Kidney tubule cell (primary cell): ENCODE results near the gene CUTA.
"Not testable (repeated sequence)": the region's sequence is repeated elsewhere in the genome, so short reads cannot be mapped to it uniquely, and the experiment has no call there.

ENCODE experiments used
- DNase-seq: peaks from one replicate; pipeline ENCODE4 v3.0.0-alpha.2; 2018; ENCODE audit warnings: low spot score

CUTA gene

GRCh38 chr6:33367715-33368025 is 50.2 kb downstream of the CUTA start:
- DNase-seq, result not testable (repeated sequence)

- DNase-seq, result no peak
These were observed 50.7 kb downstream of the CUTA start for GRCh38 chr6:33367009-33367714.
